HG03521 (cell line): ENCODE data around the gene DLG2.
"Not testable (repeated sequence)": the region's sequence is repeated elsewhere in the genome, so short reads cannot be mapped to it uniquely, and the experiment has no call there.

Experiments used
- ATAC-seq: cut with Tn5 transposase; IDR thresholded peaks from one replicate; pipeline ENCODE4 v1.9.1; 2021; ENCODE audit warnings: mild to moderate bottlenecking, moderate library complexity; ENCODE audit not compliant: unreplicated experiment

The DLG2 gene

DNA sequence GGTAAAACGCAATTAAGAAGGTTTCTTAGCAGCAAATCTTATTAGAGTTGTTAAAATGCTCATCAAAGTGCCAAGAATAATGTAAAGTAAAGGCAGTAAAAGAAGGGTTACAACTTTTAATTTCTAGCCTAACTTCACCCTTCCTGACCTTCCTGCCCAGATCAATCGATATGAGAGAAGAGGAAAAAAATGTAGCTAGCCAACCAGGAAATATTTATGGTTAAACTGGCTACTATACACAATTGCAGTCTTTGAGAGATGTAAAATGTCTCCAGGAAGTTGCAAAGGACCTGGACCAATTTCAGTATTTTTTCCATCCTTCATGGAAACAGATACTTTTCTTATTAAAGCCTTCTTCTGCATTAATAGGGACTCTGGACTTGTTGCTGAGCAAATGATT, 2199.2 kb downstream of the DLG2 start:
- no peak for ATAC-seq

GRCh38 chr11:83427501-83427900, 2199.6 kb downstream of the DLG2 start:
- no peak for ATAC-seq

- no peak for ATAC-seq
Observed at GRCh38 chr11:83425137-83425466, 2202.0 kb downstream of the DLG2 start.

DNA sequence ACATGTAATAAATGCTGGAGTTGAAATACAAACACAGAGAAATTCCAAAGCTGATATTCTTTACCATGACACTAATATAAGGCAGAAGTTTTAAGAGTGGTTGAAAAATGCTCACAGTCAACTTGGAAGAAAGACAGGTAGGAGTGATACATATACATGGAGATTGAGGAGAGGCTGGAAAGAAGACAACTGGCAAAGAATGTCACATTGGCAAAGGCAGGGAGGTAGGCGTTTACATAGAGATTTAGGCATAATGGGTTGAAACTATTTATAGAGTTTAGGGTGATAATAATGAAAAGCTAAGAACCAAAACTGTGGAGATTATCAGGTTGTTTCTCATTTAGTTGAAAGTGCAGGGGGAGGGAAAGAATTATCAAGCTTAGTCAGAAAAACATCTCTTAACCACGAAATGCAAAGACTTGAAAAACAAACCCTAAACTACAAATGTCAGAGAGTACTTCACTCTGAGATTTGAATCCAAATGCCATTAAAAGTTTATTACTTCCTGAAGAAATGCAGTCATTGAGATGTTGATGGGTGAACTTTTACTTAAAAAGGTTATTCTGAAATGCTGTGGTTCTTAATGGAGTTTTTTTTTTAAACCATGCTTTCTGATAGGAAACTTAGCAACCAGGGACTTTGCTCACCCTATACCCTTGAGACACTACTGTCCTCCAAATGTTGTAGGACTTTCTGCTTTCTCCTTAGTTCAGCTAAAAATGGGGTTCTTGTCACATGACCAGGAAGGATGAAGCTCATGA, 2202.6 kb downstream of the DLG2 start:
- ATAC-seq: no peak

DNA sequence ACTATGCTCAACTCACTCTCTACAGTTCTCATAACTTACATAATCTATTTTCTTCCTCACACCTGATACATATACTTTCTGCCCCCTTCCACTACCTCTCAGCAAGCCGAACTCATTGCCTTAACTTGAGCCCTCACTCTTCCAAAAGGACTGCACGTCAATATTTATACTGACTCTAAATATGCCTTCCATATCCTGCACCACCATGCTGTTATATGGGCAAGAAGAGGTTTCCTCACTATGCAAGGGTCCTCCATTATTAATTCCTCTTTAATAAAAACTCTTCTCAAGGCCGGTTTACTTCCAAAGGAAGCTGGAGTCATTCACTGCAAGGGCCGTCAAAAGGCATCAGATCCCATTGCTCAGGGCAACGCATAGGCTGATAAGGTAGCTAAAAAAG, 2204.5 kb downstream of the DLG2 start:
- ATAC-seq: not testable (repeated sequence)

DNA sequence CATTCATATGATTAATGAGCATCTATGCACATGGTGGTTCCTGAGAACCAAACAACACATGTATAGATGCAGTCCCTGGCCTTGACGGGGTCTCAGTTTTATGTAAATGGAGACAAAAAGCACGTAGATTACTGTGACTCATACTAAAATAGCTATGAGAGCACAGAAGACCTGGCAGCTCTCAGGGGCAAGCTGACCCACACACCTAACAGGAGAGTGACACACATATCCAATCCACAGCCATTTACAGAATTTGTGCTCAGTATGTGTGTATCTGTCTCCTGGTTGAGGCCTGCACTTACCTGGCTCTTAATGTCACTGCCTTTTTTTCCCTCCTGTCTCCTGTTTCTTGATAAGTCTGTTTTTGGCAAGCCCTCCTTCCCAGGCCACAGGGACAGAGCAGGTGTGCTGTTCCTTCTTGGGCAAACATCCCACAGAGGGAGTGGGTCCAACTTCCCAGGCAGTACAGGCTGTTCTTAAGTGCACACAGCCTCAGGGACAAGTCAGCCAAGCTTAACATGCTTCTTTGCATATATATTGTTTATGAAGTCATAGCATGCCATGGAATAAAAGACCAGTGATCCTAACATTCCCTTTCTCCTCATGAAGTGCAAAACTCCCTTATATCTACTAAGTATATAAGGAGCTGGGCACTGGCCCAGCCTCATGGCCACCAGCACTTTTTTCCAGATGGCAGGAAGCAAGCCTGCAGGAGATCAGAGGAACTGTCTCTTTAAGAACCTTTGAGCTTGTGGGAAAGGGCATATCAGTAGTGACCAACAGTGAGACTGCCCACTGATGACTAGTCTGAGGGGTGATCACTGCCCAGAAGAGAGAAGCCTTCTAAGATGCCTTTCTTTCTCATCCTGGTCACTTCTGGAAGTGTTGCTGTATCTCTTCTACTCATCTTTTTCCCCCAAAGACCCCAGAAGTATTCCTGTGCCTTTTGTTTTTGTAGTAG, 2216.3 kb downstream of the DLG2 start:
- no peak for ATAC-seq

DNA sequence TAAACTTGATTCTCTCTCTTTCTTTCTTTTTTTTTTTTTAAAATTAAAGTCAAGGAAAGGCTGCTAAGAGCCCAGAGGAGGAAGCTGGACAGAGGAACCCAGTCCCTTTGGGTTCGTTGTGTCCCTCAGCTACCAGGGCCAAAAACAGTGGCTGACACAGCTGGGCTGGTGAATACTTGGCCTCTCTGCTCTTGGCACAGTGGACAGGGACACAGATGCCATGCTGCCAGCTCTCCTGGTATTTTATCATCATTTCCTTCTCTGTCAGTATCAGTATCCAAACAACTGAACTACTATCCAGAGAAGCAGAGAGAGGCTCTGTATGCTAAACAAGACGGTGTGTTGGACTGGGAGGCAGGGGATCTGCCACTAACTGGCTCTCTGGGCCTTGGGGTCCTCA, 2217.3 kb downstream of the DLG2 start:
- ATAC-seq: no peak

DNA sequence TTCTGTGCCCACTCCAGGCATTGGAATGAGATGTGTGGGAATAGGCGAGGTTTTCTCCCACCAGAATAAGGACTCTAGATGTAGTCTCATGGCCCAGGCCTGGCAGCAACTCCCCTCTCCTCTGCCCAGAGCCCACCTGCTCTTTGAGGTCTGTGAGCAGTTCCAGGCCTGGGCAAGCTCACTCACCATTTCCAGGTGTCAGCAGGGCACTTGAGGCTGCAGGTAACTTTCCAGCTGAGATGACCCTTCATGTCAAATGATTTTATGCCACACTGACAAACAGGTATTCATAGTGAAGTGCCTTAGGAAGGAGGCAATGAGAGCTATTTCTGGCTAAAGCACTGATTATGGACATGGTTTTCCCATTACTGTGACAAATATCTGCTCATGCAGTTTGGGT, 2217.7 kb downstream of the DLG2 start:
- ATAC-seq: no peak

- ATAC-seq: no peak
Observed at GRCh38 chr11:83408946-83409345, 2218.2 kb downstream of the DLG2 start.
